Chondrocyte (in vitro differentiated cells): Measurements from ENCODE around the gene ATRX. TPM values are rescaled to one million over a fixed set of nuclear protein-coding genes. Genes with fewer than 3 reads are reported as not detected.
"Not testable (repeated sequence)": the region's sequence is repeated elsewhere in the genome, so short reads cannot be mapped to it uniquely, and the experiment has no call there.

Source experiments
- DNase-seq: peaks from one replicate; pipeline ENCODE4 v3.0.0; 2021; ENCODE audit warnings: mixed read lengths, low spot score
- H3K27ac Mint-ChIP-seq: one replicate; pipeline ENCODE4 v1.8.0; 2021; ENCODE audit warnings: mild to moderate bottlenecking, moderate library complexity, mixed read lengths; ENCODE audit not compliant: unreplicated experiment
- H3K27me3 Mint-ChIP-seq: 2 replicates; pipeline ENCODE4 v1.8.0; 2021; ENCODE audit warnings: low read depth, mixed read lengths
- H3K36me3 Mint-ChIP-seq: 2 replicates; pipeline ENCODE4 v1.8.0; 2021; ENCODE audit warnings: low read depth, mixed read lengths
- H3K4me1 Mint-ChIP-seq: 2 replicates; pipeline ENCODE4 v1.8.0; 2021; ENCODE audit warnings: low read depth, mild to moderate bottlenecking, mixed read lengths
- H3K4me3 Mint-ChIP-seq: one replicate; pipeline ENCODE4 v1.8.0; 2021; ENCODE audit warnings: mild to moderate bottlenecking, moderate library complexity, mixed read lengths; ENCODE audit not compliant: unreplicated experiment
- H3K9me3 Mint-ChIP-seq: 2 replicates; pipeline ENCODE4 v1.8.0; 2021; ENCODE audit warnings: low read depth, mixed read lengths
- CTCF ChIP-seq: fragments of 200-600 bp; sonication (generic); IDR thresholded peaks from 2 replicates; pipeline ENCODE4 v1.5.0; 2021; ENCODE audit warnings: antibody characterized with exemption, mild to moderate bottlenecking, moderate library complexity
- total RNA-seq: library from RNA; stranded (reverse); gene quantifications from 3 replicates; pipeline ENCODE4 v1.2.1, GENCODE V29; 2021

The ATRX gene
- total RNA-seq, 1 donor from 2014 or later: 81.9 TPM

GRCh38 chrX:77519765-77520164, 266.3 kb downstream of the ATRX start:
- peaks cover 17% of the 10 kb centered on the region for H3K36me3 Mint-ChIP-seq

GRCh38 chrX:77514177-77514576, 271.8 kb downstream of the ATRX start:
- peaks cover 37% of the 10 kb centered on the region for H3K9me3 Mint-ChIP-seq
- peaks cover 18% of the 10 kb centered on the region for H3K36me3 Mint-ChIP-seq
- TF ChIP-seq CTCF: no peak
- DNase-seq: no peak
- H3K27ac Mint-ChIP-seq: no peak overlapping the region
- H3K27me3 Mint-ChIP-seq: no peaks in the 10 kb centered on the region
- H3K4me3 Mint-ChIP-seq: no peak overlapping the region
- no peaks in the 10 kb centered on the region for H3K4me1 Mint-ChIP-seq

More at GRCh38 chrX:77519765-77520164, 266.3 kb downstream of the ATRX start:
- DNase-seq: no peak
- Mint-ChIP-seq H3K27ac (no peak overlapping the region), H3K27me3 (no peaks in the 10 kb centered on the region), H3K4me3 (no peak overlapping the region), H3K4me1 (no peaks in the 10 kb centered on the region), H3K9me3 (peaks cover 26% of the 10 kb centered on the region)
- TF ChIP-seq CTCF: no peak

- H3K36me3 Mint-ChIP-seq: peaks cover 8% of the 10 kb centered on the region
- H3K27ac Mint-ChIP-seq: no peak overlapping the region
- H3K9me3 Mint-ChIP-seq: peaks cover 21% of the 10 kb centered on the region
- no peak for TF ChIP-seq CTCF
- H3K27me3 Mint-ChIP-seq: no peaks in the 10 kb centered on the region
- H3K4me3 Mint-ChIP-seq: no peak overlapping the region
- peaks cover 9% of the 10 kb centered on the region for H3K4me1 Mint-ChIP-seq
- DNase-seq: no peak
Observed at GRCh38 chrX:77510007-77510406, 276.0 kb downstream of the ATRX start.

GRCh38 chrX:77505227-77505626, 280.8 kb downstream of the ATRX start:
- DNase-seq: no peak
- Mint-ChIP-seq H3K4me1 (peaks cover 10% of the 10 kb centered on the region), H3K36me3 (no peaks in the 10 kb centered on the region), H3K27ac (no peak overlapping the region), H3K9me3 (peaks cover 3% of the 10 kb centered on the region), H3K27me3 (no peaks in the 10 kb centered on the region), H3K4me3 (no peak overlapping the region)
- TF ChIP-seq CTCF: no peak

- TF ChIP-seq CTCF: no peak
- Mint-ChIP-seq H3K36me3 (no peaks in the 10 kb centered on the region), H3K27me3 (no peaks in the 10 kb centered on the region), H3K4me1 (peaks cover 10% of the 10 kb centered on the region), H3K4me3 (no peak overlapping the region), H3K9me3 (peaks cover 11% of the 10 kb centered on the region), H3K27ac (no peak overlapping the region)
- no peak for DNase-seq
Observed at GRCh38 chrX:77502951-77503525, 283.0 kb downstream of the ATRX start.

- H3K27me3 Mint-ChIP-seq, H3K36me3 Mint-ChIP-seq, DNase-seq, H3K27ac Mint-ChIP-seq, H3K4me1 Mint-ChIP-seq, H3K4me3 Mint-ChIP-seq: not testable (repeated sequence)
- H3K9me3 Mint-ChIP-seq: peaks cover 16% of the 10 kb centered on the region
Observed at GRCh38 chrX:77500164-77500563, 285.9 kb downstream of the ATRX start.
